Esophagus mucosa (tissue), 1 donor: ENCODE data around the gene GPS1. TPM values are rescaled to one million over a fixed set of nuclear protein-coding genes. Genes with fewer than 3 reads are reported as not detected.
A peak's percentile ranks its signal among the peaks of the same experiment; 100 is the strongest.

Experiments
- ATAC-seq: fragments of 200-7000 bp; cut with Tn5 transposase; one replicate; pipeline ENCODE4 v1.9.1; 2020
- total RNA-seq: library from RNA; stranded (reverse); gene quantifications from one replicate; pipeline ENCODE4 v1.2.4, GENCODE V29; 2023
- donor health status: DM: yes; HTN: yes; CAD: no.

The GPS1 gene
- 59.3 TPM for total RNA-seq

DNA sequence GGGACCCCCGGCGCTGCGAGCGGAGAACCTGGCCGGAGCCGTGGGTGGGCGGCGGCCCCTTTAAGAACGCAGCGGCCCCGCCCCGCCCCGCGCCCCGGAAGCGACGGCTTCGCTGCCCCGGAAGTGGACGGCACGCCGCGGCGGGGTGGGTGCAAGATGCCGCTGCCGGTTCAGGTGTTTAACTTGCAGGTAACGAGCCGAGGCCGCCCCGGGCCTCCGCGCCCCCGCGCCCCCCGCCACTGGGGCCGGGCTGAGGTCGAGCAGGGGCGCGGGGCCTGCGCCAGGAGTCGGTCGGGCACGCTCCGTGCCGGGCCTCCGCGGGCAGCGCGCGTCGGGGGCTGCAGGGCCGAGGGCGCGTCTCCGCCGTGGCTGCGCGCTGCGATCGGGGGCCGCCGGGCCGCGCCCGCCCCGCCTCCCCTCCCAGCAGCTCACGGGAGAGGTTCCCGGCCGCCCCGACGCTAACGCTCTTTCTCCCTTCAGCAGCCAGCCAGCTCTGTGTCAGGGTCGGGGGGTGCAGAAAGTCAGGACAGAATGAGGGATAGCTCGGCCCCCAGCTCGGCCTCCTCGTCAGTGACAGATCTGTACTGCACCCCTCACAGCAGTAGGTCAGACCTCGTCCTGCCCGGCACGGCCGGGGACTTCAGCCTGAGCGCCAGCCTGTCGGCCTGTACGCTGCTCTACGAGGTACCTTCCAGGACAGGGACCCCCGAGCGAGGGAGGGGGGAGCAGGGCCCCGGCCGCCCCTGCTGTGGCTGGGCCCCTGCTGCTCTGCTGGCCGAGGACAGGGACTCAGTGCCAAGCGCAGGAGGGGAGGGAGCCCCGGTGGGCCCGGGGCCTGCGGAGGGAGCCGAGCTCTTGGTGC lies at the start of gene GPS1, which contains the start of gene RFNG:
Gene GPS1 (plus strand): TSS at position 123 of the 862 bp plus-strand sequence. CDS start 34 bp downstream, at position 157.
Gene RFNG (minus strand): TSS at position 36 of the 862 bp plus-strand sequence. CDS start 45 bp downstream, outside the sequence.
- peak; percentile 42 for ATAC-seq

DNA sequence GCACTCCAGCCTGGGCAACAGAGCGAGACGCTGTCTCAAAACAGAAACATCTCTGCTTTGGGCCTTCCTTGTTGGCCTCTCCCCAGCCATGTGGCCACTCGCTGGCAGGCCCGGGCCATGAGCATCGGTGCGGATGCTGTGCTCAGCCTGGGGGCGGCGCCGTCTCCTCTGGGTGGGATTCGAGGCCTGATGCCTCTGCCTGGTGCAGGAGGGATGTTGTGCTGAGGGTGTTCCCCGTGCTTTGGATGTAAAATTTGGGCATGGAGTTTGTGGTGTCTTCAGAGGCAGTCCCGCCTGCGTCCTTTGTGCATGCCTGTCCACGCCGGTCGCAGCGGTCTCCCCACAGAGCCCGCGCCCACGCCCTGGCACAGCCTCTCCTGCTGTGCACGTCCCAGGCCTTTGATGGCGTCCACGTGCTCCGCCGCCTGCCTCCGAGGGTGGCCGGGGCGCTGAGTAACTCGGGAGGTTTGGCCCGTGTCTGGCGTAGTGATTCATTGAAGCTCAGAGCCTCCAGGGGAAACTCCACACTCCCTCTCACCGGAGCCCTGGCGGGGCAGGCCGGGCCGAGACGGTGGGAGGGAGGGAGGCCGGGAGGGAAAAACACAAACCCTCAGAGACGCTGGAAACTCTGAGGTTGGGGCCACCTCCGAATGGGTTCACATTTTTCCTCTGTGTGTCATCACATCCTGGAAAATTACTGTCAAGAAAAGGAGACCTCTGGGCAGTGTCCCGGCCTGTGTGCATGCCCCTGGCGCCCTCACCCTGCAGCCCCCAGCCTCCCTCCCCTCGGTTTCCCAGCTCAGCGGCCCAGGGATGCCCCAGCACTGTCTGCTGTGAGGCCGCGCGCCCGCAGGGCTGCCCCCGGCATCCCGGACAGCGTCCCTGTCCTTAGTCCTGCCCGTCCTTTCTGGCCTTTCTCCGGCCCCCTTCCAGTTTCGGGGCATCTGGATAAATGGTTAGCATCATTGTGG lies 48.0 kb upstream of the GPS1 start:
- peak; percentile 87 for ATAC-seq

DNA sequence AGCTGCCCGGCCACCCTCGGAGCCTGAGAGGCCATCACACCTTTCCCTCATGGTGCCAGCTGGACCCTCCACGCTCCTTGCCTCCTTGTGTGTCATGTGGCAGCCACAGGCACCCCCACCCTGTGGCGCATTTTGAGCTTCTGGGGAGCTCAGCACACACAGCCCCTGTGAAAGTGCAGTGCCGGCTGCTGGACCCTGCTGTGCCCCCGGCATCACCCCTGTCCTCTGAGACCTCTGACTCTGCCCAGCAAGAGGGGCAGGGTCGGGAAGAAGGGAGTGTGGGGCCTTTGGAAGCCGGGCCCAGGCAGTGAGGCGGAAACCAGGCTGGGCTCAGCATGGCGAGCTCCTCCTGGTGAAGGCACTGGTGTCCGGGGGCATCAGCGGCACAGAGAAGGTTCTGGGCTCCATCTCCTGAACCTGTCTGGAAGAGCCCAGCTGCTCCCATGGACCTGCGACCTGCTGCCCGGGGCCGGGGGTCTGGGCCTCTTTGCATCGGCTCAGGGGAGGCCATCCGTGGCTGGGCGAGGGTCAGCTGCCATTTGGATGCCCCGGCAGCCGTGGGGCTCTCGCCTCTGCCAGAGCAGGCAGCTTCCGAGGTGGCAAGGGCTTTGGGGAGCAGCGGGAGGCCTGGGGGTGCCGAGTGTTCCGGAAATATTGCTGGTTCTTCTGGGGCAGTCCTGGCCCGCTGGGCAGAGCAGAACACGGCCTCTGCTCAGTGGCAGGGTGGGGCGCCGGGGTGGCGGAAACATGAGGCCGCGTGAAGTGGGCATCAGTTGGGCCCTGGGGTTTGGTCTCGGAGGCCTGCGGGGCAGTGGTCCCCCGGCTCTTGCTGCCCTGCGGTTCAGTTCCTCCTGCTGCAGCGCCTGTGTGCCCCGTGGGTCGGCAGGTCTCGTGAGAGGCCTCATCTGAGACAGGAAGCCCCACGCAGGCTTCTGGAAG lies 46.9 kb upstream of the GPS1 start:
- no peak for ATAC-seq

DNA sequence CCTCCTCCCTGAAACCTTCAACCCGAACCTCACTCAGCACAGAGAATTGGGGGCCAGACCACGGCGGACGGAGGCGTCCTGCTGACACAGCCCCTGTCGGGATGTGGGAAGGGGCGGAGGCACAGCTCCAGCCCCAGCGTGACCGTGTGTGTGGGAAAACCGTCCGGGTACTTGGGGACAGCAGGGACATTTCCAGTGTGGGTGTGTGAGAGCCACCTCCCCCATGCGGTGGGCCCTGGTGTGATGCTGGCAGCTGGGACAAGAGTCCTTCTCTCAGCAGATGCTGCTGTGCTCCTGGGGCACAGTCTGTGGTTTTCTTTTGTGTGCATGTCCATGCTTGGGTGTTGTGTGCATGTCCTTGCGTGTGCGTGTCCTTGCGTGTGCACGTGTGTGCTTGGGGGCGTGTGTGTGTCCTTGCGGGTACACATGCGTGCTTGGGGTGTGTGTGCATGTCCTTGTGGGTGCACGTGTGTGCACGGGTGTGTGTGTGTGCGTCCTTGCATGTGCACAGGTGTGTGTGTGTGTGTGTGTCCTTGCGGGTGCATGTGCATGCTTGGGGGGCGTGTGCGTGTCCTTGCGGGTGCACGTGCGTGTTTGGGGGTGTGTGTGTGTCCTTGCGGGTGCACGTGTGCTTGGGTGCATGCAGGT lies 45.9 kb upstream of the GPS1 start:
- no peak for ATAC-seq

DNA sequence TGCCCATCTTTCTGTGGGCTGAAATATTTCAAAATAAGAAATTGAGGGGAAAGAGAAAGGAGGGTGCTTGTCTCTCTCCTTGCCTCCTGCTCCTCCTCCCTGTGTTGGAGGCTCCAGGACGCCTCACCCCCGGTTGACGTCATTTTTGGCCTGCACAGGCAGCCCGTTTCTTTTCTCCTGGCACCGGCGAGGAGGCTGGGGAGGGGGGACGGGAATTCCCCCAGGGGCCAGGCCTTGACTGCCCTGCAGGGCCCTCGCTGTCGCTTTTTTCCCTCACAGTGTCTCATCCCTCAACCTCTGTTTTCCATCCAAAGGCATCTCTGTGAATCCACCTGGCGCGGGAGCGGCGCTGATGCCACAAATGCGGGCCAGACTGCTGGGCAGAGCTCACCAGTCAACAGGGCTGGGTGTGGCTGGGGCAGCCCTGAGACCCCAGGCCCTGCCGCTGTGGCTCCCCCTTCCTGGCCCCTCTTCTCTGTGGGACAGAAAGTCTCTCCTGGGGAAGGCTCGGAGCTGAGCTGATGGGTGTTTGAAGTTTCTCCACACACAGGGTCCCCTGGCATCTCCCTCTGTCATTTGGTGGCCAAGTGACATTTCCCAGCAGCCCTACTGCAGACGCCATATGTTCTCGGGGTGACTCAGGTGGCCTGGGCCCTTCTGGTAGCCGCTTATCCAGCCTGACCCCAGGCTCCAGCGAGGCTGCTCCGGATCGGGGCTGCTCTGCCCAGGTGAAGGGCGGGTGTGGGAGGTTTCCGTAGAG lies 45.0 kb upstream of the GPS1 start:
- ATAC-seq, result no peak

DNA sequence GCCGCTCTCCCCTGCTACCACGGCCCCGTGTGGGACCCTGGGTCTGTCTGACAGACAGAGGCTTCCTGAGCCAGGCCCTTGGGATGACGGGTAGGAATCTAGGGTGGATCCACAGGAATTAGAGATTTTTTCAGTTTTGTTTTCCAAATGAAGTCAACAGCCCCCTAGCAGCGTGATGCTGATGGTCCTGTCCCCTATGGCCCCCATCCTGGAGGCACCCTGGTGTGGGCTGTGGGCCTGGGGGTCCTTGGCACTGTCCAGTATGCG lies 44.5 kb upstream of the GPS1 start:
- ATAC-seq, result no peak

DNA sequence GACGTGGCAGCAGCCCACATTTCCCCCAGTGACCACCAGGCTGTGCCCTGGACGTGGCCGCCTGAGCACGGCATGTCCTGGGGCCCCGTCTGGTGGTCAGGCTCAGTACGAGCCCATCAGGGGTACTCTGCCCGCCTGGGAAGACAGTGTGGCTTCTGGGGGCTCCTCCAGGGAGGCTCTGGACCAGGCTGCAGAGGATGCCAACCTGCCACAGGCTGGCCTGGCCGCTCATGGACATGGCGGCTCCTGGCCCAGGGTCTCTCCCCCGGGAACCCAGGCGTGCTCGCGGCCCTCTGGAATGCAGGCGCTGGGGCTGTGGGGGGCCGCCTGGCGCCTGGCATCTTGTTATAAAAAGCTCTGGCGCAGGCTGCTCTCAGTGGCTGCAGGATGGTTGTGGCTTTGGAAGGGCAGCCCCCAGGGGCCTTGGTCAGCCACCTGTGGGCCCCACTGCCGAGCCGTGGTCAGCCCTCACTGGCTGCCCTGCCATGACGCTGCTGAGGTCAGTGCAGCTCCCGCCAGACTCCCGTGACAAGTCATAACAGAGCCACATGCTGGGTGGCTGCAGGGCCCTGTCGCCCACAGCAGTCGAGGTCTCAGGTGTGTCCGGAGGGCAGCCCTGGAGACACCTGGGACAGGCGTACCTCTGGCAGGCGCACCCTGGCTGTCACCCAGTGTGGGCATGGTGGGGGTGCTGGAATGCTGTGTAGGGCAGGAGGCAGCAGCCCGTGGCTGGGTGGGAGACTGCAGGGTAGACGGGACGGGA lies 44.0 kb upstream of the GPS1 start:
- ATAC-seq, result no peak

DNA sequence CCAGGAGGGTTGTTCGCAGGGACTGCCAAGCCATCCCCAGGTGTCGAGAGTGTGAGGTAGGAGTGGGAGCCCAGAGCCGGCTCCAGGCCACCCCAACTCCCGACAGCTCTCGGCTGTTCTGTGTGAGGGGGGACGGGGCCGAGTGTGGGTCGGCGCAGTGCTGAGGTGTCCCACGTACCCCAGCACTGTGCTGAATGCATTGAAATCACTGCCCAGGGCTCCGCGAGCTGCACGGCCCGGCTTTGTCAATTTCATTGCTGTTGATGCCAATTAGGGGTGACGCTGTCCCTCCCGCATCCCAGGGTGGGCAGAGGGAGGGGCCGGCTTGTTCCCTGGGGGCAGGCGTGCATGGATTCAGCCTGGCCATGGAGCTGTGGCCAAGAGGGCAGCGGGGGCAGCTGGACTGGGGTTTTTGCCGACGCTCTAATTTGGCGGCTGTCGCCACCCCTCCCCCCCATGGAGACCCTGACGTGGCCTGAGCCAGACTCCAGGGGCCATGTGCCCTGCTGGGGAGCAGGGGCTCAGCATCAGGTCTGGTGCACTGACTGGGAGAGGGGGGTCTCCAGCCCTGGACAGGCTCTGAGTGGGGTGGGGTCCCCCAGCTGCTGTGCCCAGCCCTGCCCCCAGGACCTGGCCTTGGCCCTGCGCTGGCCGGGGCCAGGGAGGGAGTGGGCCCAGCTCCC lies 43.3 kb upstream of the GPS1 start:
- no peak for ATAC-seq

DNA sequence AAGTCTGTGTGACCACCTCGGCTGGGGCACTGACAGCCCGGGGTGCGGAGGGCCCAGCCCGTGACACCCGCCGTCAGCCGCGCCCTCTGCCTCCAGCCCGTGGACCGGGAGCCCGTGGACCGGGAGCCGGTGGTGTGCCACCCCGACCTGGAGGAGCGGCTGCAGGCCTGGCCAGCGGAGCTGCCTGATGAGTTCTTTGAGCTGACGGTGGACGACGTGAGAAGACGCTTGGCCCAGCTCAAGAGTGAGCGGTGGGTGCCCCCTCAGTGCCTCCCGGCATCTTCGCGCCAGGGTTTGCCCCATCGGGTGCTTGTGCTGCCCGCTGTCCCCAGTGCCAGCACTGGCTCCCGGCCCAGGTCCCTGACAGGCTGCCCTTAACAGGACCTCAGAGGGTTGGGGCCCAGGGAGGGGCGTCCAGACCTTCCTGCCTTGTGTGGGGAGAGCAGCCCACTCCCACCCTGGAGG lies 42.7 kb upstream of the GPS1 start:
- no peak for ATAC-seq

DNA sequence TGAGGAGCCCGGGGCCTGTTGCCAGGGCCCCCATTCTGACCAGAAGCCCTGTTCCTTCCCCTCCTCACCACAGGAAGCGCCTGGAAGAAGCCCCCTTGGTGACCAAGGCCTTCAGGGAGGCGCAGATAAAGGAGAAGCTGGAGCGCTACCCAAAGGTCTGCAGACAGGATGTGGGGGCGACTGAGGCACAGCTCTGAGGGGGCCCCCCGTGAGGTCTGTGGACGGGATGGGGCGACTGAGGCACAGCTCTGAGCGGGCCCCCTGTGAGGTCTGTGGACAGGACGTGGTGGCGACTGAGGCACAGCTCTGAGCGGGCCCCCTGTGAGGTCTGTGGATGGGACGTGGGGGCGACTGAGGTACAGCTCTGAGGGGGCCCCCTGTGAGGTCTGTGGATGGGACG lies 42.3 kb upstream of the GPS1 start:
- no peak for ATAC-seq

DNA sequence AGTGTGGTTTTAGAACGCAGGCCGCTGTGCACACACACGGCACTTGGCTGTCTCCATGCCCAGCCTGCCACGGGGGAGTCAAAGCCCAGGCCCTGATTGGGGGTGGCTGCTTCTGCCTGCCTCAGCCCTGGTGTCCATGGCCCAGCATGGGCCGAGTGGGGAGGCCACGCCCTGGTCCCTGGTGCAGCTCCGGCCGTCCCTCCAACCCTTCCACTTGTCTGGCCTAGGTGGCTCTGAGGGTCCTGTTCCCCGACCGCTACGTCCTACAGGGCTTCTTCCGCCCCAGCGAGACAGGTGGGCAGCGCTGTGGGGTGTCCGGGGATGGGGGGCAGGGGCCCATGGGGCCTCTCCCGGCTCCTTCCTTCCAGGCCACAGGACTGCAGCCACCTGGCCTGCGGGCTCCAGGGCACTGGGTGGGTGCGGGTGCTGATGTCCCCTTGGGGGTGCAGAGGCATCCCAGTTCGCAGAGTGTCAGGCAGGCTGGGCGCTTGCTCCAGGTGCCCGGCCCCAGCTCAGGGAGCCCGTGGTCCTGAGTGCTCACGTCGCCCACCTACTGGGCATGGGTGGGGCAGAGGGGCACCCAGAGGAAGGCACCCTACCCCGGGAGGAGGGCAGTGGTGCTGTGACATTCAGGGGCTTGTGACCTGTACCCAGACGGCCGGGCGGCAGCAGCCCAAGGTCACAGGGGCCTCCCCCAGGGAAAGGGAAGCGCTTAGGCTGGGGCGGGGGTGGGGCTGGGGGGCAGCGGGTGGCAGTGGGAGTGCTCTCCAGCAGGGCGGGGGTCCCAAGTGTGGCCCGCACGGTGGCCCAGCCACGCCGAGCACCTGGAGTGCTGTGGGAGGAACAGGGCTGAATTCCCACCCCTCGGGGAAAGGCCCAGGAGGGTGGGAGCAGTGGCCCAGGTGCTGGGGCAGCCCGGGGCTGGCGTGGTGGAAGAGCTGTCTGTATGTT lies 40.8 kb upstream of the GPS1 start:
- ATAC-seq, result no peak

DNA sequence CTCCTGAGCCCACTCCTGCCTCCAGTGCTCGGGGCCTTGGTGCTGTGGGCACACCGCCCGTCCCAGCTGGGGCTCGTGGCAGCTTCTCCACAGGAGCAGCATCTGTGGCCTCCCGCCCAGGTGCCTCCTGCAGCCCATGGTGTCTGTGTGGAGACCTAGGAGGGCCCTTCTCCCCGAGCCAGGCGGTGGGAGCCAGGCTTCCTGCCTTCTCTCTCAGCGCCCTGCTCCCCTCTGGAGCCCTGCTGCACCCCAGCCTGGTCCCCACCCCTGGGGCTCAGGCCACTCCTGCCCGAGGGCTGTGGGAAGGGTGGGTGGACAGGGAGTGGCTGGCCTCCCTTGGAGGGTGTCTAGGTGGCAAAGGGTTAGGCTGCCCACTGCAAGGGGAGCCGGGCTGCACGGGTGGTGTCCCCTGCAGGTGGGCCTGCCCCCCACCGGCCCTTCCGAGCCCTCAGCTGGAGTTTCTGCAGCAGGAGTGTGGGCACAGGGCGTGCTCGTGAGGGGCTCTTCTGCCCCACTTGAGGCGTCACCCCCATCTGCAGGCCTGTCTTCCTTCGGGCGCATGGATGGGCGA lies 40.0 kb upstream of the GPS1 start:
- ATAC-seq, result no peak

DNA sequence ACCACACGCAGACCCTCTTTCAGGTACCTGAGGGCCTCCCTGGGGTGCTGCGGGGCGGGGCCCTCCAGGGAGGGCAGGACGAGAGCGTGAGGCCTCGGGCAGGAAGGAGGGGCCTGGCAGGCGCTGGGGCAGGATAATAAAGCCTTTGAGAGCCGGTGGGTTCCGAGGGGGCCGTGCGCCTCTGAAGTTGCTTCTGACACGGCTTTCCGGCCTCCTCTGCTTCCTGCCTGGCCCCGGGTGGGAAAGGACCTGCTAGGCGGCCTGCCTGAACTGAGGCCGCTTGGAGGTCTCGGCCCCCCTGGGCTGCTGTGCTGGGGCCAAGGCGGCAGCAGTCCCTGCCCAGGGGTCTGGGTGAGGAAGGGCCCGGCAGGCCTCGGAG lies 39.4 kb upstream of the GPS1 start:
- no peak for ATAC-seq

DNA sequence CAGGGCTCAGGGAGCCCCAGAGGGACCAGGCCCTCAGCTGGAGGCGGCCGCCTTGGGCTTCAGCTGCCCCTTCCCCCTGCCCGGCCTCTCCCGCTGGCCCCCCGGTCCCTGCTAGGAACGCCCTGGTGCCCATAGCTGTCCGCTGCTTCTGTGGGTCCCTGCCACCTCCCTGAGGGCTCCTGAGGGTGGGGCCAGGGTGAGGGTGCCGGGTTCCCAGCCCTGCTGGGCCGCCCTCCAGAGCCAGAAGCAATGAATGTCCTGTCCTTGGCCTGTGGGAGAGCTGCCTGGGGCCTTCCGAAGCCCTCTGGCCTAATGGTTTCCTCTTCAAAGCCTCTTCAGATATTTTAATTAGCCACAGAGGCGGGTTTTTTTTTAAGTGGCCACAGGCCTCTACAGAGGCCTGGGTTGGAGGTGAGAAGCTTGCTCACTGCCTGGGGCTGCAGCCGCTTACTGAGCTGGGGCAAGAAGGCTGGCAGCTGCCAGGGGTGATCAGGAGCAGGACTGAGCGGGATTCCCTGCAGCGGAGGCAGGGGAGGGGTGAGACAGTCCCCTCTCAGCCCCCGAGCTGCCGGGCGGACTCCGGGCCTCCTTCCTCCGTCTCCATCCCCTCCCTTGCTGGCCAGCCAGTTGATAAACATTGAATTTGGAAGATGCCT lies 38.9 kb upstream of the GPS1 start:
- no peak for ATAC-seq

DNA sequence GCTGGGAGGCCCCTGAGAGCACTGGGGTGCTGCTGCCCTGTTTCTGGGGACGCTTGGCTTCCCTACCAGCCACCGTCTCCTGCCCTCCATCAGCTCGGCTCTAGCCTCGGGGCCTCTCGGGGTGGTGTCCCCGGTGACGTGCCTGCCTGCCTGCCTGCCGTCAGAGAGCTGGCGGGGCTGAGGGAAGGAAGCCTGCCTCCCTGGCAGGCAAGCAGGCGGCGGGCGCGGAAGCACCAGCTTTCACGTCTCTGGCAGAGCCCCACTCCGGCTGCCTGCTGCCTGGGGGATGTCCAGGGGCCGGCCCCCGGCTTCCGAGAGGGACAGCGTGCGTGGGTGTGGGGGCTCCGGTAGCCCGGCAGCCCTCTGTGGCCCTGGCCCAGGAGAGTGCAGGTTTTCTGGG lies 38.4 kb upstream of the GPS1 start:
- ATAC-seq, result peak; percentile 46

DNA sequence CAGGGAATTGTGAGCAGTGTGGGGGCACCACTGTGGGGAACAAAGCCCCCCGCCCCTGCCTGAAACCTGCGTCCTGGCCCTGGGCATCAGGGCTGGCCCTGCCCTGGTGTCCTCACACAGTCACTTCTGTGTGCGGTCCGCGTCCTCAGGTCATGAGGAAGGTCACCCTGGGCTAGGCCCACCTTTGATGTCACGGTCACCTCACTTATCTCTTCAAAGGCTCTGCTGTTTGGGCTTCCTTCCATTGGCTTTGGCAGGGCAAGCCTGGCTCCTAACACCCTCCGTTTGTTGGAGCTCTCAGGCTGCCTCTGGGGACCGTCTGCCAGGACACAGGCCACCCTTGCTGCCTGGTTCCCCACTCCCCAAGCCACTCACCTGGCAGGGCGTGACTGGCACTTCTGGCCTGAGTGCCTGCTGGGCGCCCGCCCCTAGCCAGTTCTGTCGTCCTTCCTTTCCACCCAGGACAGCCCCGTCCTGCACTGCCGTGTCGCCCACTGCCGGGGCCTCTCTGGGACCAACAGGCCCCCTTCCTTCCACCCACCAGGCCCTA lies 37.9 kb upstream of the GPS1 start:
- ATAC-seq, result no peak

DNA sequence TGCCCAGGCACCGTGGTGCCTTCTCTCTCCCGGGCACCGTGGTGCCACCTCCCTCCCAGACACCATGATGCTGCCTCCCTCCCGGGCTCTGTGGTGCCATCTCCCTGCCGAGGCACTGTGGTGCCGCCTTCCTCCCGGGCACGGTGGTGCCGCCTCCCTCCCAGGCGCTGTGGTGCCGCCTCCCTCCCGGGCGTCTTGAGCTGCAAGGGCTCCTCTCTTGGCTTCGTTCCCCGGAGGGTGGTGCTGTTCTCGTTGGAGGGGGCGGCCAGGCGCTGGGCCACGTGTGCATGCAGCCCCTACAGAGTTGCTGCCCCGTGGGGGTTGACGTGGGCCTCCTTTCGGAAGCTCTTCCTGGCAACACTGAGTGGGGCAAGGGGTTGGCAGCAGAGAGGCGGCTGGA lies 37.3 kb upstream of the GPS1 start:
- ATAC-seq, result peak; percentile 53
